Left cardiac atrium (tissue), 4 donors: ENCODE measurements around the gene CD24. TPM values are rescaled to one million over a fixed set of nuclear protein-coding genes. Genes with fewer than 3 reads are reported as not detected.
"Not testable (repeated sequence)": the region's sequence is repeated elsewhere in the genome, so short reads cannot be mapped to it uniquely, and the experiment has no call there.

Experiments
- ATAC-seq, 2 donors: fragments of 200-7000 bp; cut with Tn5 transposase; one replicate each; pipeline ENCODE4 v1.9.1; 2020; ENCODE audit warnings: mild to moderate bottlenecking in 2 of 2, moderate library complexity in 2 of 2
- DNase-seq: peaks from one replicate; pipeline ENCODE4 v3.0.0-alpha.2; 2020
- intact Hi-C, 2 donors: fragments of 100-400 bp; cut with DNase I; formaldehyde crosslinking; loops; one replicate each; pipeline versions ENCODE4 v1.14.1 to v1.15.1; 2022 to 2023
- total RNA-seq, 2 donors: library from RNA; stranded (reverse); fragmentation: NEBNext Ultra II Directional; extraction: Animal tissue kit (Norgen Biotek cat#: 25700); gene quantifications; one replicate each; pipeline ENCODE4 v1.2.1, GENCODE V29; 2021
- donor health status: DM: no; HTN: yes; CAD: no.
- donor health status: DM: no; HTN: yes; CAD: no; lungs with severe emphysema.
- donor health status: DM: yes; HTN: yes; CAD: no.
- donor health status: Dilated cardiomyopathy.

Gene CD24
- total RNA-seq, 2 donors from 2014 or later = 0.47 to 0.80 TPM

DNA sequence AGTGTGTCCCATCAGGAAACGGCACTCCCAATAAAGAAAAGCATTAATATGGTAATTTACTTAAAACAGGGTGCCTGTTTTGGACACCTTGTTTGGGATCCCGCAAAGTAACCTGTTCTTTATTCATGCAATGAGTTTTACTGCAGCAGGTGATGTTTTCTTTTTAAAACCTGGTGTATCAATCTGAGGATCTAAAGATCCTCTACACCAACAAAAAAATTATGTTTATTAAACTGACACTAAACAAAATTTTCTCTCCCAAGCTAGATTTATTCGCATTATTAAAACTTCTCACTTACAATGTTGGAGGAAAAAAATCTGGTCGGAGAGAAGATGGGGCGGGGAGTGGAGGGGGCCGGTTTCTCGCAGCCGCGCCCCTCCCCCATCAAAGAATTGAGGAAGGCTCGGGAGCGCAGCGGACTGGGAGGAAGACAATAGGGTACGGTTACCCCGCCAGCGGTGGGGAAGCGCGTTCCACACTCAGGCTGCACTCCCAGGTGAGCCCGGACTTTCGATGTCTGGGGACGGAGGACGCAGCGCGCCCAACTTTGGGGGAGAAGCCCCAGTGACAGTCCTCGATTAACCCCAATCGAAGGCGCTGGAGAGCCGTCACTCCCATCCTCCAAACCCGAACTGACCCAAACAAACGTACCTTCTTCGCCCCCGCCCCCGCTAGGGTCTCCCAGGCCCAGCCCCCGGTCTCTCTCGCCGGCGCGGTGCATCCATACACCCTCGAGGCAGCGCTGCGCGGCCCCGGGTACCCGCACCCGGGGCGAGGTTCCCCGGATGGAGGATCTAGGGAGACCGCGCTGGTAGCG is 1.3 kb downstream of the CD24 start:
- no peak for ATAC-seq
- DNase-seq = no peak
- intact Hi-C loops = no loop called here

DNA sequence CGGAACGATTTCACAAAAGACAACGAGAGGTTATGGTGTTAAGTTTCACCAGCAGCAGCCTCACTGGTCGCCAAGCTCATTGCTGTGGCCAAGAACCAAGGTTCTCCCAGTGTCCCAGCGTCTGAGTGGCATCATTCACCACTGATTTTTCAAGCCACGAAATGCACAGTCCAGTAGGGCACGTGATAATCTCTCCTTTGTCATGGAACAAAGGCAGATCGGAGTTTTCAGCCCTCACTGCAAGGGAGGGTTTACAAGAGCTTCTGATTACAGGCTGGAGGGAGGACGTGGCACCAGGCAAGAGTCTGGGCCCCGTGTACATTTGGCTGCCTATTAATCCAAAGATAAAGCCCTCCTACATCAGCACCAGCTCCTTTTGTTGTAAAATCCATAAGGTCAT is 2.0 kb downstream of the CD24 start:
- DNase-seq = no peak
- ATAC-seq = no peak
- intact Hi-C loops = no loop called here

DNA sequence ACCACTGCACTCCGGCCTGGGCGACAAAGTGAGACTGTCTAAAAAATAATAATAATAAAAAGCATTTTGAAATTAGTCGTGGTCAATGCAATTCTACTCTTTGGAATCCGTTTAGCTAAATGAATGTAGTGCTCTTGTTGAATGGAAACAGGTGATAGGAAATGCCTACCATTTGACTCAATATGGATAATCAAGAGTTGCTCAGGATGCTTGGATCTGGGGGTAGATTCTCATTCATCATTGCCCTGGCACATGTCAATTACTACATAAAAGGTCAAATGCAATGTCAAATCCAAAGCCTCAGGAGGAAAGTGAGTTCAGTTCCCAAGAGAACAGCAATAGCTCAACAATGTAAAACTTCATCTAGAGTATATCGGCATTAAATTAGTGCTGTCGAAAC is 3.8 kb downstream of the CD24 start:
- ATAC-seq, intact Hi-C loops, DNase-seq: not testable (repeated sequence)

DNA sequence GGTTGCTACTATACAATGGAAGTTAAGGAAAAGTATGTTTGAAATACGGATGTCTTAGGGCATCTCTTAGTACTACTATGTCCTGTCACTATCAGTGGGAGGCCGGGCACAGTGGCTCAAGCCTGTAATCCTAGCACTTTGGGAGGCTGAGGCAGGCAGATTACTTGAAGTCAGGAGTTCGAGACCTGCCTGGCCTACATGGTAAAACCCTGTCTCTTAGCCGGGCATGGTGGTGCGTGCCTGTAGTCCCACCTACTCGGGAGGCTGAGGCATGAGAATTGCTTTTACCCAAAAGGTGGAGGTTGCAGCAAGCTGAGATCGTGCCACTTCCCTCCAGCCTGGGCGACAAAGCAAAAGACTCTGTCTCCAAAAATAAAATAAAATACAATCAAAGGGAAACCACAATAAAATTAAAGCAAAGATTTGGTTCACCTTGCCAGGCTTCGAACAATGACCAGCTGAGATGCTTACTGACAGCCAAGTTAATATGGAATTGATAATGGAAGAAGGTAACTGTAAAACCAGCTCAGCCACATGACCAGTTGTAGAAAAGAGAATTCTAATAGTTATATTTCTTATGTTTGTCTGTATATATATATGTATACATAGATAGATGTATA is 6.5 kb downstream of the CD24 start:
- intact Hi-C loops = no loop called here

DNA sequence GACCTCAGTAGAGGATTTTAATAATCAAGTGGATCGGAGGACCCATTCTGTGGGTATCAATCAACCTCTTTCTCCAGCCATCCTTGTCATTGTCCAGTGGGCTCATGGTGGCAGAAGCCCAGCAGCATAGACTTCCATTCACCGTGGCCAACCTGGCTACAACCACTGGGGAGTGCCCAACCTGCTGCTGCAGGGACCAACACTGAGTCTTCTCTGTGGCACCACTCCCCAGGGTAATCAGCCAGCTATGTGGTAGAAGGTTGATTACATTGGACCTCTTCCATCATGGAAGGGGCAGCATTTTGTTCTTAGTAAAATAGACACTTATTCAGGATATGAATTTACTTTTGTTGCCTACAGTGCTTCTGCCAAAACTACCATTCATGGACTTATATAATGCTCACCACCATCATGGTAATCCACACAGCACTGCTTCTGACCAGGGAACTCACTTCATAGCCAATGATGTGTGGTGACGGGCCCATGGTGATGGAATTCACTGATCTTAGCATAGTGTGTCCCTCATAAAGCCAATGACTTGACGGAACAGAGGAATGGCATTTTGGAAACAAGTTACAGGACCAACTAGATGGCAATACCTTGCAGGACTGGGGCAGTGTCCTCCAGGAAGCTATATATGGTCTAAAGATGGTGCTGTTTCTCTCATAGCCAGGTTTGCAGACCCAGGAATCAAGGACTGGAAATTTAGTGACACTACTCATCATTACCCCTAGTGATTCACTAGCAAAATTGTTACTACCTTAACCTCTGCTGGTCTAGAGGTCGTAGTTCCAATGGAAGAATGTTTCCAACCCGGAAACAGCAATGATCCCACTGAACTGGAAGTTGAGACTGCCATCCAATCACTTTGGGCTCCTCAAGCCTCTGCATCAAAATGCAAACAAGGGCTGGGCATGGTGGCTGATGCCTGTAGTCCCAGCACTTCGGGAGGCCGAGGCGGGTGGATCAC is 7.6 kb downstream of the CD24 start:
- no peak for ATAC-seq

More for the DNA sequence above, 6.5 kb downstream of the CD24 start:
- DNase-seq = no peak
- no peak for ATAC-seq

DNA sequence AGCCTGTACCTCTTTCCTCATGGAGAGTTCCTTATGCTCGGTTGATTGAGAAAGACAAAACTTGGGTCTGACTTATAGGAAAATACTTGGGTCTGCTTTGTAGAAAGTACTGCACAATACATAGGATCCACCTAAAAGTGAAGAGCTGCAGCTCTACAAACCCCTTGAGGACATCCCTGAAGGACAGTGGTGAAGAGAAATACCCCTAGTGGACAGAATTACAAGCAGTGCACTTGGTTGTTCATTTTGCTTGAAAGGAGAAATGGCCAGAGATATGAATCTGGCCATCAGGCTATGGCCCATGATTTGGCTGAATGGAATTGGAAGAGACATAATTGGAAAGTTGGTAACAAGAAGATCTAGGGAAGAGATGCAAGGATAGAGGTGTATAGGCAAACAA is 8.3 kb downstream of the CD24 start:
- intact Hi-C loops = no loop called here
- no peak for ATAC-seq

More for the DNA sequence above, 7.6 kb downstream of the CD24 start:
- intact Hi-C loops = no loop called here
- no peak for DNase-seq

DNA sequence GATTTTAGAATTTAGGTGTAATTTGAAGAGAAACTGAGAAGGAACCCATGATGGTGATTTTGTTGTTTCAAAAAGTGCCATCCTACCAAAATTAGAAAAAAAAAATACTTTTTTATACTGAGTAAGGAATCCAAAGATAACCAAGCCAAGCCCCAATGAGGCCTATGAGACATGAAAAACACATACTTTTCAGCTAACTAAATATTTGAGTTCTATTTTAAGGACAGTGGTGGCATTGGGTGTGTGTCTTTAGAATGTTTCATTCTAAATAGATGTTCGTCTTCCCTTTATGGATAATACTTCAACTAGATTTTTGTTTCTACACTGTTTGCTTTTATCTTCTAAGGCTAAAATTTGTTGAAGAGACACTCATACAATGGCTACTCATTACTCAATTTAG is 9.6 kb downstream of the CD24 start:
- ATAC-seq (no peak), DNase-seq (no peak)
- intact Hi-C loops = no loop called here

More for the DNA sequence above, 8.3 kb downstream of the CD24 start:
- no peak for DNase-seq

DNA sequence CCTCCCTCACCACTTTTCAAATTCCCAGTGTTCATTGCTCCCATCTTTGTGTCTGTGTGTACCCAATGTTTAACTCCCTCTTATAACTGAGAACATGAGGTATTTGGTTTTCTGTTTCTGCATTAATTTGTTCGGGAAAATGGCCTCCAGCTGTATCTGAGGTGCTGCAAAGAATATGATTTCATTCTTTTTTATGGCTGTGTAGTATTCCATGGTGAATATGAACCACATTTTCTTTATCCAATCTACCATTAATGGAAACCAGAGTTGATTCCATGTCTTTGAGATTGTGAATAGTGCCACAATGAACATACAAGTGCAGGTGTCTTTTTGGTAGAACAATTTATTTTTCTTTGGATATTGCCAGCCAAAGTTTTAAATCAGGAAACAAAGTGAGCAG is 10.4 kb downstream of the CD24 start:
- intact Hi-C loops = no loop called here
- DNase-seq (no peak), ATAC-seq (no peak)

DNA sequence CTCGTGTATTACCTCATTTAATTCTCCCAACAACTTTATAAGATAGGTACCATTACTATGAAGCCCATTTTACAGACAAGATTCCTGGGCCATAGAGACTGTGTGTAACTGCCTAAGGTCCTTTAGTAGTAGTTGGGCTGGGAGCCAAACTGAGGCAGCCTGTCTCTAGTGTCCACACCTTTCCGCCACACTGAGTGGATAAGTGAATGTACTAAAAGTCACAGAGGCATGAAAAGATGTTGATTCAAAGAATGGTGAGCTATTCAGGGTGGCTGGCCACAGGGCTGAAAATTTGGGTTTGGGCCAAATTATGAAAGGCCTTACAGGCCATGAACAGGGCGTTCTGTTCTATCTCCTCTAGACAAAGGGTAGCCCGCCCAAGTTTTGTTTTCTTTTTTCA is 11.0 kb downstream of the CD24 start:
- no peak for ATAC-seq
- intact Hi-C loops = no loop called here
- DNase-seq = no peak

DNA sequence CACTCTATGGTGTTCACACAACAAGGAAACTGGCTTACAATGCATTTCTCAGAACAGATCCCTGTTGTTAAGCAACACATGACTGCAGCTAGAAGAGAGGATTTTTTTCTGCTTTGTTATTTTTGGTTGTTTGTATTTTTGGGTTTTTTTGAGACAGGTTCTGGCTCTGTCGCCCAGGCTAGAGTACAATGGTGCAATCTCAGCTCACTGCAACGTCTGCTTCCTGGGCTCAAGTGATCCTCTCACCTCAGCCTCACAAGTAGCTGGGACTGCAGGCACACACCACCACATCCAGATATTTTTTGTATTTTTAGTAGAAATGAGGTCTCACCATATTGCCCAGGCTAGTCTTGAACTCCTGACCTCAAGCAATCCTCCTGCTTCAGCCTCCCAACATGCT is 12.7 kb downstream of the CD24 start:
- intact Hi-C loops = no loop called here
- ATAC-seq (no peak), DNase-seq (no peak)

DNA sequence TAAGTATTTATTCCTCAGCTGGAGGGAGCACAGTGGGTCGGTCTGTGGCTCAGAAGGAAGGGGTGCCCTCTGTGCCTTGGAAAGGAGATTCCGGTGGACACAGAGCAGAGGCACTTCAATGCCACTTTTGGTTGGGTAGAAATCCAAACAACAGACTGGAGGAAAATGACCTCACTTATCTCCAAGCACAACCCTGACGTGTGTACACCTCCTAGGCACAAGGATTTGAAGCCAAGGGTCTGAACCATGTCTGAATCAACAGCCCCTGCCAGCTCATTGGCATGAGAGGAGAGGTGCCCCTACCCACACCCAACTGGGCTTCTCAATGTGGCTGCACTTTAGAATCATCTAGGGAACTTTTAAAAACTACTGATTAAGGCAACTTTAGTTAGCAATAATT is 13.4 kb downstream of the CD24 start:
- intact Hi-C loops = no loop called here
- ATAC-seq (no peak), DNase-seq (no peak)

DNA sequence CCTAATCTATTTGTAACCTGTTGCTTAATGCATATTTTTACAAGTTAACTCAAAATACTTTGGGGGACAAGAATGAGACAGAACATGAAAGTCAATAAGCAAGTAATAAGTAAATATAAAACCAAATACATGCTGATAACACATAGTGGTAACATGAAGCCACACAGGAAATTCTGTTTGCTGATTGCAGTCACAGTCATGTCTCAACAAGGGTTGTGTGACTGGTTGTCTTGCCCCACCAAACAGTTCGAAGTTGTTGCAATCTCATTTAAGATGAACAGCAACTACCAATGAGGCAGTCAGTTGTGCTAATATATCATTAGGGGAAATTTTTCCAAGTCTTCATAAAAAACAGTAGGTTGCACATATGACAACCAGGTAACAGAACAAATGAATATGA is 14.5 kb downstream of the CD24 start:
- DNase-seq = no peak
- intact Hi-C loops = no loop called here
- no peak for ATAC-seq

DNA sequence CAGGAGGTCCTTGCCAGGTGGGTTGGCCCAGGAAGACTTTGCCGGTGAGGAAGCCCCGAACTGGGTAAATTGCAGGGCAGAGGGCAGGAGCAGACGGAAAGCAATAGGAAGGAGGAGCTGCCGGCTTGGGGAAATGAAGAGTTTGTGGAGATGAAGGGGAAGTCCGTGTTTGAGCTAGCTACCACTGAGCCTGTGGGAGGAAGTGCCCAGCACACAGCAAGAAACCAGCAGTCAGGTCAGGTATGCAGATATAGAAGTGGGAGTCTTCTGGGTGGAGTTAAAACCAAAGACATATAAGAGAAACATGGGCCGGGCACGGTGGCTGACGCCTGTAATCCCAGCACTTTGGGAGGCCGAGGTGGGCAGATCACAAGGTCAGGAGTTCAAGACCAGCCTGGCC is 34.7 kb downstream of the CD24 start:
- no peak for ATAC-seq
- intact Hi-C loops = no loop called here
- no peak for DNase-seq

DNA sequence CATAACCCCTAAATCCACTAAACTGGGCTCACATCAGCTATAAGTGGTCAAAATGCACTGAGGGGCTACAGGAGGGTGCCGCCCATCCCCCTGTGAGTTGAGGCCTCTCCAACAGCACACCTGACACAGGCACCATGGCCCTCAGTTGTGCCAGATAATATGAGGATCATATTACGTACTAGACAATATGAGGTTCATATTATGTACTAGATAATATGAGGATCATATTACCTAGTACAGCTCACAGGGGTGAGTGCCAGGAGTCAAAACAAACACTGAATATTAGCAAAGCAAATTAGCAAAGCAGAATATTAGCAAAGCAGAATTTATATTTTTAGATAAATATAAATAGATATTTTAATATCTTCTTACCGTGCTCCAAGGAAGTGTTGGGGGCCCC is 35.3 kb downstream of the CD24 start:
- ATAC-seq = no peak
- no peak for DNase-seq
- intact Hi-C loops = no loop called here

DNA sequence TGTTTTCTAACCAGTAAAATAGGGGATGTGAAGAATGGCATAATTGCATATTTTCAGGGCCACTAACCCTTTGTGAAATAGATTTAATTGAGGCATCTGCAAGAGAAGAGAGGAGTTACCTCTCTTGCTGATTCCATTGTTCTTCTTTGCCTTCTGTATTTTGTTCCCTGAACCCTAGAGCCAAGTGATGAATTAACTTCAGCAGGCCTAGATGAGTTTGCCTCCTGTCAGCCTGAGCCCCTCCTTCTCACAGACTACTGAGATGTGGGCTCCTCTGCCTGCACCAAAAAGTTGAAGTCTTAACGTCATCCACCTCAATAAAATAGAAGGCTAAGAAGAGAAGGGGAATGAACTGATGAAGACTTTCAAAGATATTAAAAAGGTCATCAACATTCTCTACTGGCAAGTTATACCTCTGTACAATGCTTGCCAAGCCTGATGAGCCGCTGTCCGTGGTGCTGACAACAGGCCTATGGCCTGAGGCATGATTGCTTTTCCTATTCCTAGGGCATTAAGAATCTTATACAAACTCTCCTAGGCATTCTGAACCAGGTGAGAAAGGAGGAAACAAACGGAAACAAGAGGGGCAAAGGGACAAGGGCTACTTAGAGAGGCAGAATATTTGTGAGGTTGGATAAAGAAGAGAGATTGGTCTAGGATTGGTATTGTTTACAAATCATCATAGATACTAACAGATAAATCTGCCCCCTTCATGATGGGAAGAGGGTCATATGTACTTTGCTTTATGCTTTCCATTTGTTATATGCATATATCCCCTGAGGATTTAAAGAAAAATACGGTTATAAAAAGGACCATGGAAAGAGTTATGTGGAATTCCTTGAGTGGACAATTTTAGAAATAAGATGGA is 46.8 kb downstream of the CD24 start:
- peak; percentile 32 for DNase-seq
- peak in 1 of 2 donors; percentile 47 for ATAC-seq

DNA sequence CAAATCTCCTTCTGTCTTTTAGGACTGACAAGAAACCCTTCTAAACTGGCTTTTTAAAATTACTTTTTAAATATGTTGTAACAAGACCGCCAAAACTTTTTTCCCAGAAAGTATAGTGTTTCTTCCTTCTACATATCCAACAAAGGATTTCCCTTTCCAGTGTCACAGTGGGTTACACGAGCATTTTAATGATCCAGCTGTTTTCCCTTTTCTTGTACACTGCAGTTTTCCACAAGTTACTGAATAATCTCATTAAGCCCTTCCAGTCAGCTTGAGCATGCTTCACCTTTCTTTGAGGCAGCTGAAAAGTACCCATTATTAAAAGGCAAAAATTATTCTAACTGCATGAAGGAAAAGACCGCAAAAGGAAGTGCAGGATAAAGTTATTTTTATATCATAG is 48.6 kb downstream of the CD24 start:
- ATAC-seq = no peak
- DNase-seq = no peak
- intact Hi-C loops = no loop called here

More for the DNA sequence above, 46.8 kb downstream of the CD24 start:
- intact Hi-C loops = no loop called here

DNA sequence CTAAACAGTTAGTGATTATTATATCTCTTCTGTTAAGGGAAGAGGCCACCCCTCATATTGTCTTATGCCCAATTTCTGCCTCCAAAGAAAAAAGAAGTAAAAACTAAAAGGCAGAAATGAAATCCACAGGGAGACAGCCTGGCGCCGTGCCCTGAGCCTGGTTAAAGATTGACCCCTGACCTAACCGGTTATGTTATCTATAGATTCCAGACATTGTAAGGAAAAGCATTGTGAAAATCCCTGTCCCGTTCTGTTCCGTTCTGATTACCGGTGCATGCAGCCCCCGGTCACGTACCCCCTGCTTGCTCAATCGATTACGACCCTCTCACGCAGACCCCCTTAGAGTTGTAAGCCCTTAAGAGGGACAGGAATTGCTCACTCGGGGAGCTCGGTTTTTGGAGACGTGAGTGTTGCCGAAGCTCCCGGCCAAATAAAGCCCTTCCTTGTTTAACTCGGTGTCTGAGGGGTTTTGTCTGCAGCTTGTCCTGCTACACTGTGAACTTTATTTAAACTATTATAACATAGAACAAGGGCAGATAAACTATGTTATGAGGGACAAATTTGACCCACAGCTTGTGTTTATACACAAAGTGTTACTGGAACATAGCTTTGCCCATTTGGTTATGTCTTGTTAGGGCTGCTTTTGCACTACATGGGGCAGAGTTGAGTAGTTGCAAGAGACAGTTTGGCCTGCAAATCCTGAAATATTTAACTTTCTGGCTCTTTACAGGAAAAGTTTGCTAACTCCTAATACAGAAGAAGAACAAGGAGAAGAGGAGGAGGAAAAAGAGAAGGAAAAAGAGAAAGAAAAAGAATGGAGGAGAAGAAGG is 49.6 kb downstream of the CD24 start:
- ATAC-seq = no peak
- DNase-seq = no peak
- intact Hi-C loops = no loop called here

DNA sequence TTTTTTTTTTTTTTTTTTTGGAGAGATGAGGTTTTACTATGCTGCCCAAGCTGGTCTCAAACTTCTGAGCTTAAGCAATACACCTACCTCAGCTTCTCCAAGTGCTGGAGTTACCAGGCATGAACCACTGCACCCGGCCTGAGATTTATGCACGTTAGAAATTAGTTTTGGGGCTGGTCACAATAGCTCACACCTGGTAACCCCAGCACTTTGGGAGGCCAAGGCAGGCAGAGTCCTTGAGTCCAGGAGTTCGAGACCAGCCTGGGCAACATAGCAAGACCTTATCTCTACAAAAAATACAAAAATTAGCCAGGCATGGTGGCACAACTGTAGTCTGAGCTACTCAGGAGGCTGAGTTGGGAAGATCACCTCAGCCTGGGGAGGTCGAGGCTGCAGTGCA is 51.9 kb downstream of the CD24 start:
- ATAC-seq (no peak), DNase-seq (no peak)
- intact Hi-C loops = no loop called here
